H9 (cell line): ENCODE results near the gene ANXA3. TPM values are rescaled to one million over a fixed set of nuclear protein-coding genes. Genes with fewer than 3 reads are reported as not detected.

Experiments
- DNase-seq: peaks from one replicate; pipeline ENCODE4 v3.0.0-alpha.2; 2017
- H2AFZ ChIP-seq: one replicate; pipeline ENCODE4 v1.6.1; 2013; ENCODE audit warnings: mild to moderate bottlenecking, low read length, control low read depth, moderate library complexity
- H2AK5ac ChIP-seq: 2 replicates; pipeline ENCODE4 v1.6.1; 2013; ENCODE audit warnings: low read length, control low read depth, mixed read lengths; ENCODE audit not compliant: insufficient read length
- H2BK120ac ChIP-seq: one replicate; pipeline ENCODE4 v1.6.1; 2013; ENCODE audit warnings: low read depth, mild to moderate bottlenecking, low read length, control low read depth, inconsistent platforms; ENCODE audit not compliant: poor library complexity, severe bottlenecking
- H2BK12ac ChIP-seq: 2 replicates; pipeline ENCODE4 v1.6.1; 2013; ENCODE audit warnings: low read length, control low read depth, mixed read lengths, low read depth; ENCODE audit not compliant: insufficient read length
- H2BK15ac ChIP-seq: 2 replicates; pipeline ENCODE4 v1.6.1; 2013; ENCODE audit warnings: low read depth, low read length, control low read depth
- H2BK20ac ChIP-seq: one replicate; pipeline ENCODE4 v1.6.1; 2013; ENCODE audit warnings: low read depth, mild to moderate bottlenecking, low read length, control low read depth, inconsistent platforms; ENCODE audit not compliant: poor library complexity, severe bottlenecking
- H2BK5ac ChIP-seq: 2 replicates; pipeline ENCODE4 v1.6.1; 2013; ENCODE audit warnings: low read length, control low read depth, mixed read lengths; ENCODE audit not compliant: insufficient read length
- H3K14ac ChIP-seq: 2 replicates; pipeline ENCODE4 v1.6.1; 2013; ENCODE audit warnings: low read length, control low read depth; ENCODE audit not compliant: insufficient read depth
- H3K18ac ChIP-seq: 2 replicates; pipeline ENCODE4 v1.6.1; 2013; ENCODE audit warnings: low read depth, mild to moderate bottlenecking, mixed read lengths, low read length, control low read depth; ENCODE audit not compliant: insufficient read length
- H3K23ac ChIP-seq: 2 replicates; pipeline ENCODE4 v1.6.1; 2013; ENCODE audit warnings: low read length, control low read depth, mixed read lengths, low read depth; ENCODE audit not compliant: insufficient read length
- H3K23me2 ChIP-seq: 2 replicates; pipeline ENCODE4 v1.6.1; 2013; ENCODE audit warnings: low read depth, mild to moderate bottlenecking, mixed read lengths, low read length, control low read depth; ENCODE audit not compliant: insufficient read length, poor library complexity, severe bottlenecking
- H3K27ac ChIP-seq: 2 replicates; pipeline ENCODE4 v1.5.1; 2013; ENCODE audit warnings: low read length, control low read depth, mixed read lengths, low read depth; ENCODE audit not compliant: insufficient read length
- H3K27me3 ChIP-seq: 2 replicates; pipeline ENCODE4 v1.6.1; 2013; ENCODE audit warnings: low read length, control low read depth, inconsistent platforms; ENCODE audit not compliant: insufficient read depth
- H3K4ac ChIP-seq: 2 replicates; pipeline ENCODE4 v1.6.1; 2013; ENCODE audit warnings: low read depth, mild to moderate bottlenecking, control low read depth, inconsistent platforms, low read length, moderate library complexity
- H3K4me1 ChIP-seq: 2 replicates; pipeline ENCODE4 v1.6.1; 2013; ENCODE audit warnings: low read length, control low read depth, inconsistent platforms; ENCODE audit not compliant: insufficient read depth
- H3K4me2 ChIP-seq: 2 replicates; pipeline ENCODE4 v1.6.1; 2013; ENCODE audit warnings: low read length, control low read depth, mixed read lengths; ENCODE audit not compliant: insufficient read length, insufficient read depth
- H3K56ac ChIP-seq: 2 replicates; pipeline ENCODE4 v1.6.1; 2013; ENCODE audit warnings: low read depth, mild to moderate bottlenecking, mixed read lengths, low read length, control low read depth; ENCODE audit not compliant: insufficient read length
- H3K79me1 ChIP-seq: 2 replicates; pipeline ENCODE4 v1.6.1; 2013; ENCODE audit warnings: low read depth, mild to moderate bottlenecking, moderate library complexity, low read length, control low read depth, inconsistent platforms; ENCODE audit not compliant: insufficient read depth, poor library complexity, severe bottlenecking
- H3K79me2 ChIP-seq: 2 replicates; pipeline ENCODE4 v1.6.1; 2013; ENCODE audit warnings: low read length, control low read depth, inconsistent platforms; ENCODE audit not compliant: insufficient read depth
- H3K9ac ChIP-seq: 2 replicates; pipeline ENCODE4 v1.6.1; 2013; ENCODE audit warnings: low read length, control low read depth, mixed read lengths; ENCODE audit not compliant: insufficient read length; ENCODE audit errors: extremely low read depth
- H3K9me3 ChIP-seq: one replicate; pipeline ENCODE4 v1.6.1; 2013; ENCODE audit warnings: low read depth, low read length, inconsistent platforms; ENCODE audit not compliant: control insufficient read depth
- H3T11ph ChIP-seq: one replicate; pipeline ENCODE4 v1.6.1; 2013; ENCODE audit warnings: mild to moderate bottlenecking, low read length, control low read depth, inconsistent platforms
- H4K20me1 ChIP-seq: one replicate; pipeline ENCODE4 v1.6.1; 2013; ENCODE audit not compliant: control insufficient read depth, insufficient read length, insufficient read depth
- H4K5ac ChIP-seq: 2 replicates; pipeline ENCODE4 v1.6.1; 2013; ENCODE audit warnings: low read depth, mild to moderate bottlenecking, mixed read lengths, low read length, control low read depth; ENCODE audit not compliant: insufficient read length
- H4K8ac ChIP-seq: replicated peaks from 2 replicates; pipeline ENCODE4 v1.6.1; 2013; ENCODE audit warnings: low read length, control low read depth, mixed read lengths, low read depth; ENCODE audit not compliant: insufficient read length
- H4K91ac ChIP-seq: 2 replicates; pipeline ENCODE4 v1.6.1; 2013; ENCODE audit warnings: low read depth, mild to moderate bottlenecking, moderate library complexity, mixed read lengths, low read length, control low read depth; ENCODE audit not compliant: insufficient read length
- H3K27ac Mint-ChIP-seq, 3 experiments: 2 replicates in 2 of 3; 3 replicates in 1 of 3; pipeline ENCODE4 v1.8.0; 2020 to 2021; ENCODE audit warnings: mixed read lengths in 3 of 3, mild to moderate bottlenecking in 1 of 3, moderate library complexity in 1 of 3
- H3K27me3 Mint-ChIP-seq: 2 replicates; pipeline ENCODE4 v1.8.0; 2021; ENCODE audit warnings: low read depth, mild to moderate bottlenecking, moderate library complexity, mixed read lengths
- H3K36me3 Mint-ChIP-seq, 3 experiments: 2 replicates in 2 of 3; 3 replicates in 1 of 3; pipeline ENCODE4 v1.8.0; 2020 to 2021; ENCODE audit warnings: low read depth in 3 of 3, mixed read lengths in 3 of 3; ENCODE audit not compliant: insufficient read depth in 1 of 3
- H3K4me1 Mint-ChIP-seq, 2 experiments: 2 replicates each; pipeline ENCODE4 v1.8.0; 2020; ENCODE audit warnings: mixed read lengths in 2 of 2
- H3K4me3 Mint-ChIP-seq, 2 experiments: 2 replicates in 1 of 2; 3 replicates in 1 of 2; pipeline ENCODE4 v1.8.0; 2020 to 2021; ENCODE audit warnings: mild to moderate bottlenecking in 2 of 2, mixed read lengths in 2 of 2, moderate library complexity in 1 of 2
- H3K9me3 Mint-ChIP-seq, 2 experiments: 2 replicates in 1 of 2; 3 replicates in 1 of 2; pipeline ENCODE4 v1.8.0; 2020; ENCODE audit warnings: mild to moderate bottlenecking in 2 of 2, mixed read lengths in 2 of 2, moderate library complexity in 1 of 2
- CTCF ChIP-seq: fragments of 200-600 bp; sonication (generic); conservative IDR thresholded peaks from 3 replicates; pipeline ENCODE4 v1.8.0; 2021; ENCODE audit warnings: antibody characterized with exemption, mild to moderate bottlenecking
- WGBS: extraction: QIAGEN DNeasy Blood & Tissue Kit; methylation state at CpG from one replicate; pipeline ENCODE4 v1.1.7; 2013; ENCODE audit warnings: missing lambda C conversion rate, low lambda C conversion rate, mixed read lengths; ENCODE audit not compliant: insufficient read length; ENCODE audit errors: extremely low coverage; 5-methylcytosine and 5-hydroxymethylcytosine counted together
- total RNA-seq: library from RNA; stranded (reverse); gene quantifications from 2 replicates; pipeline ENCODE4 v1.2.1, GENCODE V29; 2021

ANXA3 gene
- total RNA-seq, 1 experiment from 2014 or later, result 20.6 TPM

- Histone ChIP-seq H2AK5ac (no peak overlapping the region), H3T11ph (no peak overlapping the region)
- peak overlapping the region in 2 of 3 experiments; percentile 19 to 55; a peak in 3 of 7 replicates for H3K27ac Mint-ChIP-seq
Observed at GRCh38 chr4:78645853-78646757, 94.5 kb downstream of the ANXA3 start.

More at GRCh38 chr4:78645853-78646757, 94.5 kb downstream of the ANXA3 start:
- no peaks in the 10 kb centered on the region for H3K27me3 Mint-ChIP-seq
- Histone ChIP-seq H4K91ac (no peak overlapping the region), H2AFZ (peak overlapping the region; percentile 78), H4K8ac (no peak overlapping the region), H2BK15ac (no peak overlapping the region), H3K4ac (no peak overlapping the region), H3K27me3 (no peaks in the 10 kb centered on the region; the same call in 1 of the 2 replicates), H2BK120ac (no peak overlapping the region), H3K23me2 (no peaks in the 10 kb centered on the region), H3K79me1 (no peaks in the 10 kb centered on the region), H3K56ac (no peak overlapping the region), H3K79me2 (no peaks in the 10 kb centered on the region), H2BK20ac (no peak overlapping the region), H3K23ac (no peak overlapping the region), H3K18ac (no peak overlapping the region), H2BK5ac (no peak overlapping the region), H3K4me2 (no peak overlapping the region), H3K14ac (no peak overlapping the region), H3K4me1 (peaks cover 2% of the 10 kb centered on the region; the same call in 1 of the 2 replicates), H2BK12ac (no peak overlapping the region), H3K9me3 (no peaks in the 10 kb centered on the region), H3K9ac (no peak overlapping the region), H3K27ac (no peak overlapping the region), H4K5ac (no peak overlapping the region), H4K20me1 (no peaks in the 10 kb centered on the region)
- H3K4me3 Mint-ChIP-seq, result no peak overlapping the region
- no CpG with 5 or more reads among the region's 10 CpGs for WGBS
- no peak for DNase-seq
- no peaks in the 10 kb centered on the region for H3K36me3 Mint-ChIP-seq
- no peaks in the 10 kb centered on the region for H3K9me3 Mint-ChIP-seq
- no peak for TF ChIP-seq CTCF
- H3K4me1 Mint-ChIP-seq, result peaks cover 0 to 6% of the 10 kb centered on the region in 2 experiments; a peak in 2 of 4 replicates
